ENCODE results near the gene RANGRF. TPM values are rescaled to one million over a fixed set of nuclear protein-coding genes. Genes with fewer than 3 reads are reported as not detected.

Gene RANGRF
- total and polyA plus RNA-seq, 4 donors, result 6.9 to 19.9 (median 8.9) TPM

DNA sequence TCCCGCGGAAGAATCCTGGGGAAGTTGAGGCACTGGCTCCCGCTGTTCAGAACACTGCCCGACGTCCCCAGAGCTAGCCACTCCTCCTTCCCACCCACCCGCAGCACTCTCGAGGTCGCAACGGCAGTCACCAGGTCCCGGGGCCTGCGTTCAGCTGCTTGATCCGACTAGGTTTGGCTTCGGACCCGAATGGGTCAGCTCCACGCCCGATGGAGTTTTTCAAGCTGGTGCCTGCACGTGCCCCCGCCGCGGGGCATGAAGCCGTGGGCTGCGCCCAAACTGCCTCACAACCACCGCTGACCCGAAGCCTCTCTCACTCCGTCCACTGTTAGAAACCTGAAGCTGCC lies 38.8 kb downstream of the RANGRF start:
- H3K4me1 ChIP-seq (ENCODE audit: control insufficient read depth in 4 of 4, insufficient read depth in 4 of 4, low read length in 3 of 4), result peaks cover 5 to 8% (median 7%) of the 10 kb centered on the region in 4 donors
- no peaks in the 10 kb centered on the region for H3K36me3 ChIP-seq (ENCODE audit: control insufficient read depth in 4 of 4, insufficient read depth in 3 of 4, low read depth in 1 of 4, low read length in 3 of 4)
- no peaks in the 10 kb centered on the region for H3K9me3 ChIP-seq (ENCODE audit: control insufficient read depth in 4 of 4, low read length in 3 of 4)
- H3K4me3 ChIP-seq (ENCODE audit: low read depth in 1 of 3, low read length in 3 of 3), result peak overlapping the region in 2 of 3 donors; percentile 24 to 33
- no peak for DNase-seq (ENCODE audit: low spot score)
- TF ChIP-seq YY1 (IDR thresholded peaks at IDR 0.05), result no peak
- TF ChIP-seq, protein P1, sequence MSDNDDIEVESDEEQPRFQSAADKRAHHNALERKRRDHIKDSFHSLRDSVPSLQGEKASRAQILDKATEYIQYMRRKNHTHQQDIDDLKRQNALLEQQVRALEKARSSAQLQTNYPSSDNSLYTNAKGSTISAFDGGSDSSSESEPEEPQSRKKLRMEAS (IDR thresholded peaks at IDR 0.05), result no peak
- TF ChIP-seq NR2F2 (IDR thresholded peaks at IDR 0.05), result no peak
- TF ChIP-seq HNF4A (conservative IDR thresholded peaks at IDR 0.05), result no peak
- TF ChIP-seq FOXA1 (IDR thresholded peaks at IDR 0.05), result no peak
- no peak for TF ChIP-seq EGR1 (IDR thresholded peaks at IDR 0.05; ENCODE audit: low read depth in 2 of 2)
- TF ChIP-seq FOXA2 (IDR thresholded peaks at IDR 0.05), result no peak
- no peak for TF ChIP-seq TAF1 (conservative IDR thresholded peaks at IDR 0.05)
- TF ChIP-seq, protein P2, sequence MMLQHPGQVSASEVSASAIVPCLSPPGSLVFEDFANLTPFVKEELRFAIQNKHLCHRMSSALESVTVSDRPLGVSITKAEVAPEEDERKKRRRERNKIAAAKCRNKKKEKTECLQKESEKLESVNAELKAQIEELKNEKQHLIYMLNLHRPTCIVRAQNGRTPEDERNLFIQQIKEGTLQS (IDR thresholded peaks at IDR 0.05), result no peak
- no peak for TF ChIP-seq RAD21 (IDR thresholded peaks at IDR 0.05)
- no peak for TF ChIP-seq GABPA (IDR thresholded peaks at IDR 0.05 in 1 of 2, conservative IDR thresholded peaks at IDR 0.05 in 1 of 2)
- TF ChIP-seq JUND (IDR thresholded peaks at IDR 0.05), result no peak
- TF ChIP-seq, protein P3, sequence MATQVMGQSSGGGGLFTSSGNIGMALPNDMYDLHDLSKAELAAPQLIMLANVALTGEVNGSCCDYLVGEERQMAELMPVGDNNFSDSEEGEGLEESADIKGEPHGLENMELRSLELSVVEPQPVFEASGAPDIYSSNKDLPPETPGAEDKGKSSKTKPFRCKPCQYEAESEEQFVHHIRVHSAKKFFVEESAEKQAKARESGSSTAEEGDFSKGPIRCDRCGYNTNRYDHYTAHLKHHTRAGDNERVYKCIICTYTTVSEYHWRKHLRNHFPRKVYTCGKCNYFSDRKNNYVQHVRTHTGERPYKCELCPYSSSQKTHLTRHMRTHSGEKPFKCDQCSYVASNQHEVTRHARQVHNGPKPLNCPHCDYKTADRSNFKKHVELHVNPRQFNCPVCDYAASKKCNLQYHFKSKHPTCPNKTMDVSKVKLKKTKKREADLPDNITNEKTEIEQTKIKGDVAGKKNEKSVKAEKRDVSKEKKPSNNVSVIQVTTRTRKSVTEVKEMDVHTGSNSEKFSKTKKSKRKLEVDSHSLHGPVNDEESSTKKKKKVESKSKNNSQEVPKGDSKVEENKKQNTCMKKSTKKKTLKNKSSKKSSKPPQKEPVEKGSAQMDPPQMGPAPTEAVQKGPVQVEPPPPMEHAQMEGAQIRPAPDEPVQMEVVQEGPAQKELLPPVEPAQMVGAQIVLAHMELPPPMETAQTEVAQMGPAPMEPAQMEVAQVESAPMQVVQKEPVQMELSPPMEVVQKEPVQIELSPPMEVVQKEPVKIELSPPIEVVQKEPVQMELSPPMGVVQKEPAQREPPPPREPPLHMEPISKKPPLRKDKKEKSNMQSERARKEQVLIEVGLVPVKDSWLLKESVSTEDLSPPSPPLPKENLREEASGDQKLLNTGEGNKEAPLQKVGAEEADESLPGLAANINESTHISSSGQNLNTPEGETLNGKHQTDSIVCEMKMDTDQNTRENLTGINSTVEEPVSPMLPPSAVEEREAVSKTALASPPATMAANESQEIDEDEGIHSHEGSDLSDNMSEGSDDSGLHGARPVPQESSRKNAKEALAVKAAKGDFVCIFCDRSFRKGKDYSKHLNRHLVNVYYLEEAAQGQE (IDR thresholded peaks at IDR 0.05), result no peak
- TF ChIP-seq, protein P4, sequence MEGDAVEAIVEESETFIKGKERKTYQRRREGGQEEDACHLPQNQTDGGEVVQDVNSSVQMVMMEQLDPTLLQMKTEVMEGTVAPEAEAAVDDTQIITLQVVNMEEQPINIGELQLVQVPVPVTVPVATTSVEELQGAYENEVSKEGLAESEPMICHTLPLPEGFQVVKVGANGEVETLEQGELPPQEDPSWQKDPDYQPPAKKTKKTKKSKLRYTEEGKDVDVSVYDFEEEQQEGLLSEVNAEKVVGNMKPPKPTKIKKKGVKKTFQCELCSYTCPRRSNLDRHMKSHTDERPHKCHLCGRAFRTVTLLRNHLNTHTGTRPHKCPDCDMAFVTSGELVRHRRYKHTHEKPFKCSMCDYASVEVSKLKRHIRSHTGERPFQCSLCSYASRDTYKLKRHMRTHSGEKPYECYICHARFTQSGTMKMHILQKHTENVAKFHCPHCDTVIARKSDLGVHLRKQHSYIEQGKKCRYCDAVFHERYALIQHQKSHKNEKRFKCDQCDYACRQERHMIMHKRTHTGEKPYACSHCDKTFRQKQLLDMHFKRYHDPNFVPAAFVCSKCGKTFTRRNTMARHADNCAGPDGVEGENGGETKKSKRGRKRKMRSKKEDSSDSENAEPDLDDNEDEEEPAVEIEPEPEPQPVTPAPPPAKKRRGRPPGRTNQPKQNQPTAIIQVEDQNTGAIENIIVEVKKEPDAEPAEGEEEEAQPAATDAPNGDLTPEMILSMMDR (IDR thresholded peaks at IDR 0.05; ENCODE audit: low read depth, low read length, missing input control), result no peak
- TF ChIP-seq HNF4G (IDR thresholded peaks at IDR 0.05), result no peak
- no peak for TF ChIP-seq SP1 (IDR thresholded peaks at IDR 0.05)
- TF ChIP-seq, protein P5, sequence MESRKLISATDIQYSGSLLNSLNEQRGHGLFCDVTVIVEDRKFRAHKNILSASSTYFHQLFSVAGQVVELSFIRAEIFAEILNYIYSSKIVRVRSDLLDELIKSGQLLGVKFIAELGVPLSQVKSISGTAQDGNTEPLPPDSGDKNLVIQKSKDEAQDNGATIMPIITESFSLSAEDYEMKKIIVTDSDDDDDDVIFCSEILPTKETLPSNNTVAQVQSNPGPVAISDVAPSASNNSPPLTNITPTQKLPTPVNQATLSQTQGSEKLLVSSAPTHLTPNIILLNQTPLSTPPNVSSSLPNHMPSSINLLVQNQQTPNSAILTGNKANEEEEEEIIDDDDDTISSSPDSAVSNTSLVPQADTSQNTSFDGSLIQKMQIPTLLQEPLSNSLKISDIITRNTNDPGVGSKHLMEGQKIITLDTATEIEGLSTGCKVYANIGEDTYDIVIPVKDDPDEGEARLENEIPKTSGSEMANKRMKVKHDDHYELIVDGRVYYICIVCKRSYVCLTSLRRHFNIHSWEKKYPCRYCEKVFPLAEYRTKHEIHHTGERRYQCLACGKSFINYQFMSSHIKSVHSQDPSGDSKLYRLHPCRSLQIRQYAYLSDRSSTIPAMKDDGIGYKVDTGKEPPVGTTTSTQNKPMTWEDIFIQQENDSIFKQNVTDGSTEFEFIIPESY (IDR thresholded peaks at IDR 0.05), result no peak
- no peak for TF ChIP-seq RXRA (IDR thresholded peaks at IDR 0.05)
- no peak overlapping the region for H3K9ac ChIP-seq (ENCODE audit: low read depth in 1 of 2, low read length in 2 of 2)
- H3K27me3 ChIP-seq (ENCODE audit: control insufficient read depth in 4 of 4, insufficient read depth in 4 of 4, low read length in 3 of 4), result no peaks in the 10 kb centered on the region
- peak overlapping the region; percentile 35 to 67 for H3K27ac ChIP-seq (ENCODE audit: low read depth in 1 of 2, low read length in 2 of 2)
- 20% methylated on average over 25 of the region's 25 CpGs for WGBS

All from liver (tissue), 9 donors.